Activated T-cell treated with anti-CD3 and anti-CD28 coated beads, Interleukin-2, amount 50 U/mL, for 72 hours (primary cell): ENCODE measurements around the gene PKNOX2. TPM values are rescaled to one million over a fixed set of nuclear protein-coding genes. Genes with fewer than 3 reads are reported as not detected.

Experiments
- ATAC-seq, 2 donors: fragments of 150-1000 bp; cut with Tn5 transposase; replicated peaks in 1 of 2; 2 replicates each; pipeline ENCODE4 v1.10.0; 2021; ENCODE audit warnings: moderate library complexity in 2 of 2, mild to moderate bottlenecking in 1 of 2
- DNase-seq, 2 donors: peaks; one replicate each; pipeline ENCODE4 v3.0.0; 2021 to 2022; ENCODE audit warnings: mixed read lengths in 1 of 2
- H3K27ac Mint-ChIP-seq: one replicate; pipeline ENCODE4 v1.8.0; 2022; ENCODE audit warnings: mild to moderate bottlenecking, moderate library complexity, mixed read lengths
- H3K27me3 Mint-ChIP-seq: one replicate; pipeline ENCODE4 v1.8.0; 2022; ENCODE audit warnings: low read depth, mixed read lengths
- H3K36me3 Mint-ChIP-seq, 2 donors: one replicate each; pipeline ENCODE4 v1.8.0; 2022; ENCODE audit warnings: mixed read lengths in 2 of 2, mild to moderate bottlenecking in 1 of 2; ENCODE audit not compliant: insufficient read depth in 2 of 2
- H3K4me1 Mint-ChIP-seq: one replicate; pipeline ENCODE4 v1.8.0; 2022; ENCODE audit warnings: low read depth, mixed read lengths
- H3K4me3 Mint-ChIP-seq, 2 donors: one replicate each; pipeline ENCODE4 v1.8.0; 2022; ENCODE audit warnings: mild to moderate bottlenecking in 2 of 2, mixed read lengths in 2 of 2, moderate library complexity in 2 of 2
- H3K9me3 Mint-ChIP-seq, 2 donors: one replicate each; pipeline ENCODE4 v1.8.0; 2022; ENCODE audit warnings: mixed read lengths in 2 of 2
- total RNA-seq, 2 donors: library from RNA; stranded (reverse); gene quantifications; one replicate each; pipeline ENCODE4 v1.2.3, GENCODE V29; 2022

Gene PKNOX2
- total RNA-seq, 2 donors from 2014 or later: not detected

DNA sequence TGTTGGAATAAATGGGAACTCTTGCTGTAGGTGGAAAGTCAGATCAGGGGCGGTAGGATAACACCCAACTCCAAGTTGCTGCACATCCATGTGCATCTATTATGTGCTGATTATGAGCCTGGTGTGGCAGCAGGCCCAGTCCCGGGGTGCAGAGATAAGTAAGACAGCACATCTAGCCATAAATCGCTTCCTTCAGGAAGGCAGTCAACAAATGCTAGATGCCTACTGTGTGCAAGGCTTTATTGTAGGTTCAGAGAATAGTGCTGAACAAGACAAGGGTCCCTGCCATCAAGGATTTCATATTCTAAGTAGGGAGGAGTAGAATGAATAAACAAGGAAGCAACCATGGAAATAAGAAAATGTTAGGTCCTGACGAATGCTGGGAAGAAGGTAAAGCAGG is 110.2 kb downstream of the PKNOX2 start:
- Mint-ChIP-seq H3K4me3 (no peak overlapping the region), H3K4me1 (no peaks in the 10 kb centered on the region), H3K9me3 (no peaks in the 10 kb centered on the region), H3K27me3 (peaks cover 13% of the 10 kb centered on the region), H3K36me3 (no peaks in the 10 kb centered on the region), H3K27ac (no peak overlapping the region)
- ATAC-seq: no peak
- DNase-seq: no peak

DNA sequence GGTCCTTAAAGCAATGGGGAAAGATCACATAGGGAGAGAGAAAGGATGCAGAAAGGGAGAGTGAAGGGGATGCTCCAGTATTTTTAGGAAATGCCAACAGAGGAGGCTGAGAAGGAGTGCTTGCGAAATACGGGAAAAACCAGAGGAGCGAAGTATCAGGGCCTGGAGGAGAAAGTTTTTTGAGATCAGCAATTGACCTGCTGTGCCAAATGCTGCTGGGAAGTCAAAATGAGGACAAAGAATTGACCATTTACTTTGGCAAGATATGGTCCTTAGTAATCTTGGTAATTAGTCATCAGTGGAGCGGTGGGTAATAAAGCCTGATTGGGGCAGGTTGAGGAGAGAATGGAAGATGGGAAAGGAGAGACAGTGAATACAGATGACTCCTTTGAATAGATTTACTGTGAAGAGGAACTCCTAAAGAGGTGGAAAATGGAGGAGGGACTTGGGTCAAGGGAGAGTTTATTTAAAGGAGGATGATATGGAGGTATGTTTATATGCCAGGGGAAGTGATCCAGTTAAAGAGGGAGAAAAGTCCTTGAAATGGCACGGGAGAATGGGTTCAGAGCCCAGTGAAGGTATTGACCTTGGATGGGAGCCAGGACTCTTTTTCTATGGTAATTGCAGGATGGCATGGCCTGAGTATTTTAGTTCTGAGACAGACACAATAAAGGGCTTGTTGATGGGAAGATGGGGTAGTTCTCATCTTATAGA is 111.5 kb downstream of the PKNOX2 start:
- Mint-ChIP-seq H3K27me3 (peaks cover 13% of the 10 kb centered on the region), H3K9me3 (no peaks in the 10 kb centered on the region), H3K4me3 (no peak overlapping the region), H3K4me1 (no peaks in the 10 kb centered on the region), H3K27ac (no peak overlapping the region), H3K36me3 (no peaks in the 10 kb centered on the region)
- no peak for ATAC-seq
- no peak for DNase-seq

DNA sequence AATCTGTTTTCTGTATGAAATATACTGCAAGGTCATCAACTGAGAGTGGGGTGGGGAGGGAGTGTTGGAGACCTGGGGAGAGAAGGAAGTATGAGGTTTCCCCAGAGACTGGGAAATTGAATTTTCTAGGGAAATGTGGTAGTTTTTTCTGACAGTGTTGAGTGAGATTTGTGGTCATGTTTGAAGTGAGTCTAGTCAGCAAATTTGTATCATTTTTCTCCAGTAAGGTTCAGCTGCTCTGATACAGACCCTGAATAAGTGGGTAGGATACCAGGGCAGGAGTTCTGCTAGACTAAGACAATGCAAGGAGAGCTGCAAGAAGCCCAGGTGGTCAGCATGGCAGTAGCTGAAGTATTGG is 112.0 kb downstream of the PKNOX2 start:
- H3K9me3 Mint-ChIP-seq: no peaks in the 10 kb centered on the region
- ATAC-seq (no peak), DNase-seq (no peak)
- H3K4me1 Mint-ChIP-seq: no peaks in the 10 kb centered on the region
- no peak overlapping the region for H3K4me3 Mint-ChIP-seq
- no peak overlapping the region for H3K27ac Mint-ChIP-seq
- H3K36me3 Mint-ChIP-seq: no peaks in the 10 kb centered on the region
- H3K27me3 Mint-ChIP-seq: peaks cover 7% of the 10 kb centered on the region

DNA sequence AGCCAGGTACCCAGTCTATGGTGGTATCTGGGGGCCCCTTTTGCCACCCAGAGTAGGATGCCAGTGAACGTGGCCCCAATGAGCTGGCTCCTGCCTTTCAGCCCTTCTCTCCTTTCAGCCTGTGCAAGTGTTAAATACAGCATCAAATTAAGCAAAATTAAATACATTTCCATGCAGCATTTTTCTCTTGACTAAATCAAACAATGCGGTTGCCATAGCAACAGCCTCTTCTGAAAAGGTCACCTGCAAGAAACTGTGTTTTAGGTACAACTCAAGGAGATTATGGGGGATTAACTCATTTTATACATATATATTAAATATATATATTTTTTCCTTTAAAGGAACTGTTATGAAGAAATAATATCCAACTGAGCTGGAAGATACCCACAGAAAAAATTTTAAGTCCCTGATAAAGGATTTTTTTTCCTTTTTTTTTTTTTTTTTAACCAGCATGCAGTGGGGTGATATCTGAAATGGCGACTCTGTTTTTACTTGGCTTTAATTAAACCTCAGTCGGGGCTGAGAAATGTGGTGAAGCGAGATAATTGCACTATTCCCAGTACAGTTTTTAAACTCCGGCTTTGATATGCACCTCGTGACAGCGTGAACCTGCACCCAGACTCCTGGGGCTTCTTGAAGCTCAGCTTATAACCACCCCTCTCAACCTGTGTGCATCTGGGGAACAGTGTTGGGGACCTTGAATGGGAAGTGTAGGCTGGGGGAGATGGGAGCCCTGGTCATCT is 115.3 kb downstream of the PKNOX2 start:
- Mint-ChIP-seq H3K4me3 (no peak overlapping the region), H3K36me3 (no peaks in the 10 kb centered on the region), H3K9me3 (no peaks in the 10 kb centered on the region), H3K4me1 (no peaks in the 10 kb centered on the region), H3K27me3 (no peaks in the 10 kb centered on the region), H3K27ac (no peak overlapping the region)
- ATAC-seq (no peak), DNase-seq (no peak)

DNA sequence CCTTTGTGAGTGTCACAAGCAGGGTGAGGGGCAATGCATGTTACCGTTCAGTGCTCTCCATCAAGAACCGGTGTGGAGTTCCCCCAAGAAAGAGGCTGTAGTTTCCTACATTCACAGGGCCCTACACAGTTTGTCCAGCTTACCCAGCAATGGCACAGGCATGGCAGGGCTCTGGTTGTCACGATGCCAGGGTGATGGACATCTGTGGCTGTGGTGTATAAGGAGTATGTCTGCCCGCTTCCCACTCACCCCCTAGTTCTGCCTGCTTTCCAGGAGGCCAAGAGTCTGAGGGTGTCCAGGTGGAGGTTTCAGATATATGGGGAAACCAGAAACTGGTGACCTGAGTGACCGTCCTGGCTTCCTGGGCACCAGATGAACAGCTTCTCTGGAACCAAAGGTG is 116.1 kb downstream of the PKNOX2 start:
- Mint-ChIP-seq H3K36me3 (no peaks in the 10 kb centered on the region), H3K4me3 (no peak overlapping the region), H3K27ac (no peak overlapping the region), H3K9me3 (no peaks in the 10 kb centered on the region), H3K4me1 (no peaks in the 10 kb centered on the region), H3K27me3 (no peaks in the 10 kb centered on the region)
- DNase-seq (no peak), ATAC-seq (no peak)

DNA sequence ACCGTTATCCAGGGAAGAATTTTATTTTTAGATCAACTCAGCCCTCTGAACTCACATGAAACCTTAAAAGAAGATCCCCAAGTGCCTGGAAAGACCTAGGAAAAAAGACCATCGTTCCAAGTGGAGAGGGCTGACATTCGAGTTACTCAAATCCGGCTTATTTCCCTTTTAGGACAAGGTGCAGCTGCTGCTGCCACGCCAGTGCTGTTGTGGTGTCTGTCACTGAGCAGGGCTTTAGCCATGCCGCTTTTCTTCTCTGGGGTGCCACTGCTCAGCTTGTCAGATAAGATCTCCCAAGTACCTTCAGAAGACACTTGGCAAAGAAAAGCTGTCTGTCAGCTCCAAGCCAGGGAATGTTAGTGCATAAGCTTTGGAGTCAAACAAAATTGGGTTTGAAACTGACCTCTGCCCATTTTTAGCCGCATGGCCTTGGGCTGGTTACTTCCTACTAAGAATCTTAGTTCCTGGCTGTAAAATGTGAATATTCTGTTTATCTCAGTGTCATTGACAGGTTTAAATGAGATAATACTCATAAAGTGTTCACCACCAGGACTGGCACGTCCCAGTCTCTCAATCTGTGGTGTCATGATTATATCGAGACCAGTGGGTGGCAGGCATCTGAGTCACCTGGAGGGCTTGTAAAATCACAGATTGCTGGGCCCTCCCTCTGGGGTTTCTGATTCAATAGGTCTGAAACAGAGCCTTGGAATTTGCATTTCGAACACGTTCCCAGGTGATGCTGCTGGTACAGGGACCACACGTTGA is 117.5 kb downstream of the PKNOX2 start:
- Mint-ChIP-seq H3K4me3 (no peak overlapping the region), H3K9me3 (no peaks in the 10 kb centered on the region), H3K27me3 (no peaks in the 10 kb centered on the region), H3K27ac (no peak overlapping the region), H3K4me1 (no peaks in the 10 kb centered on the region), H3K36me3 (no peaks in the 10 kb centered on the region)
- ATAC-seq: no peak
- DNase-seq: no peak

DNA sequence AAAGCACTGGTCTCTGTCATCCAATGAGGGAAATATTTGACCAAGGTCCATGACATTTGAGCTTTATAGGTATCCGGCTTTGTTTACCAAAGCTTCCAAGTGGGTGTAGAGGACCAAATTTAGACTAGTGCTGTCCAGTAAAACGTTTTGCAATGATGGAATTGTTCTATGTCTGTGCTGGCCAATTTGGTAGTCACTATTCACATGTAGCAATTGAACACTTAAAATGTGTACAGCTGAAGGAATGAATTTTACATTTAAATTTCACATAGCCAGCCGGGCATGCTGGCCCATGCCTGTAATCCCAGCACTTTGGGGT is 118.0 kb downstream of the PKNOX2 start:
- ATAC-seq (no peak), DNase-seq (no peak)
- Mint-ChIP-seq H3K4me1 (no peaks in the 10 kb centered on the region), H3K27me3 (no peaks in the 10 kb centered on the region), H3K27ac (no peak overlapping the region), H3K9me3 (no peaks in the 10 kb centered on the region), H3K36me3 (no peaks in the 10 kb centered on the region), H3K4me3 (no peak overlapping the region)

DNA sequence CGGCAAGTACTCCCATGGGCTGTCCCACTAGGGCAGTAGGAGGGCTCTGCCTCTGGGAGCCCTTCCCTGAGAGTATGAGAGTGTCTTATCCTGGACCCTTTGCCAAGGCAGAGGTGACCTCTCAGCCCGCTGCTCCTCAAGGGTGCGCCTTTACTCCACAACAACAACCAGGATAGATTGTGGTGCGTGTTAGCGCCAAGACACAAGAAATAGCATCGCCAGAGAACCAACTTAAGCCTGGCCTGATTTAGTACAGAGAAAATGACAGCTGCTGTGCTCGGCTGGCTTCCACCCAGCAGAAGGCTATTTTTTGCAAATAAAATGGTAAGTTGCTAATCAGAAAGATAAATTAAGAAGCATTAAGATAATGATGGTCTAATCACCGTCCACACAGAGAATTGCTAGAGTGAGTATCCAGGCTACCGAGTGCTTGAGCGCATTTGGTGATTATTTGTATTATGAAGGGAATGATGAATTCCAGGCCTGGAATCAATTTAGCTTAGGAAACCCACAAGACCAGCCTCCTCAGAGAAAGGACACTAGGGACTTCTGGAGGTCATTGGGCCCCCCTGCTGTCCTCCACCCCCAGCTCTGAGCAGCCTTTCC is 119.8 kb downstream of the PKNOX2 start:
- Mint-ChIP-seq H3K27me3 (peaks cover 11% of the 10 kb centered on the region), H3K36me3 (no peaks in the 10 kb centered on the region), H3K4me3 (no peak overlapping the region), H3K4me1 (no peaks in the 10 kb centered on the region), H3K9me3 (no peaks in the 10 kb centered on the region), H3K27ac (no peak overlapping the region)
- no peak for DNase-seq
- ATAC-seq: no peak

DNA sequence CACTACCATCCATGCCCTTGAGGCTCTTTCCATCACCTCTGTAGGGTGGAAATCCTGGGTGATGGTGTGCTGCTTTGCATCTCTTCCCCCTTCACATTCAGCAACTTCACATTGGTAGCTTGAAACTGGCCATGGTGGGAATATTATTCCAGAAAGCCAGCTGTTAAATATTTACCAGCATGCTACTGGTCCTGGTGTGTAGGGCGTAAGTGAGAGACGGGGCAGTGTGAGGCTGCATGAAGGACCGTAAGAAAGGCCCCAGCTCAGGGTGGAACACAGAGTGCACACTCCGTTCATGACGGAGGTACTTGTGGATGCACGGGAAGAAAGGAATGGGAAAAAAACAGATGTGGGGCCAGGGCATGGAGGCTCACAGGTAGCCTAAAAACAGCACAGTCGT is 121.3 kb downstream of the PKNOX2 start:
- Mint-ChIP-seq H3K4me3 (no peak overlapping the region), H3K9me3 (no peaks in the 10 kb centered on the region), H3K27ac (no peak overlapping the region), H3K36me3 (no peaks in the 10 kb centered on the region), H3K4me1 (no peaks in the 10 kb centered on the region), H3K27me3 (peaks cover 11% of the 10 kb centered on the region)
- ATAC-seq (no peak), DNase-seq (no peak)

DNA sequence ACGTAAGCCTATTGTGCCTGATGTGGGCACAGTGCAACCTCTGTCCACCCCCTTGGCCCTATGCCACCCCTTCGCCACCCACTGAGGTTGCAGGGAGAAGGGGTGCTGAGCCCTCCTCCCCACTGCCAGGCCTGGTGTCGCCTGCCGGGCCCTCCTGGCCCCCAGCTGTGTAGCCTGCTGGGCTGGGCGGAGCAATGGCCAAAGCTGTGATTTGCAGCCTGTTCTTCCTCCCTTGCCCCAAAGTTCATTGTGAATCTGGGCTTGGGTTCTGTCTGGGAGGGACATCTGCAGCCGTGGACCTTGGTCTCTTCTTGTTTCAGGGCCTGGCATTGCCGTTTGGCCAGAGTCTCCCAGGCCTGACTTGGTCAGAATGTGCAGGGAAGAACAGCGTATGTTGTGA is 121.9 kb downstream of the PKNOX2 start:
- DNase-seq (no peak), ATAC-seq (no peak)
- Mint-ChIP-seq H3K4me1 (no peaks in the 10 kb centered on the region), H3K4me3 (no peak overlapping the region), H3K9me3 (no peaks in the 10 kb centered on the region), H3K27me3 (peaks cover 11% of the 10 kb centered on the region), H3K27ac (no peak overlapping the region), H3K36me3 (no peaks in the 10 kb centered on the region)

DNA sequence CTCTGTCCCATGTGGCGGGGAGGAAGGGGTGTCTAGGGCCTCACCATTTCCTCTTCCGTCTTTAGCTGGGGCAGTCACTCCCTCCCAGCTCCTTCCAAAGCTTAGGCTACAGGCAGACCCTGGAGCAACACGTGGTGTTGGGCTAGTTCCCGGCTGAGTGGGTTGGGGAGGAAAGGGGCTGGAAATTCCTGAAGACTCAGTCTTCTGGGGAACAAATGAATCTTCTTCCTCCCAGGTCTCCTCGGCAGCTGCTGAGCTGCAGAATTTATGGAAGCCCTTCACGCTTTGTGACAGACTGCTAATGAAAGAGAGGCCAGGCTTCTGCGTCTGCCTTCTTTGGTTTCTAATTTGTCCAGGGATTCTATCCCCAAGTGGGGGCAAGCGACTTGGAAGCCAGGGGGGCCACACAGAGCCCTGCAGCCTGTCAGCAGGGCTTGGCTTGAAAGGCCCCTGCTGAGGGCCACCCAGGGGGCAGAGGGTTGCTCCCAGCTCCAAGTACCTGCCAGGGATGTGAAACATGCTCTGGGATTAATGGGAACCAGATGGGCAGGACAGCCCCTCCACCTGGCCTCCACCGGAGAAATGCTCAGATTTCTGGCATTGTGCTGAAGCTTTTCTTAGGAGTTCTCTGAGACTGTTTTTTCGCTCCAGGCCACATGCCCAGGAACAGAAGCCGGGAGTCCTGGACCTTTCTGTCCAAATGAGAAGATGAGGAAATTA is 123.1 kb downstream of the PKNOX2 start:
- Mint-ChIP-seq H3K36me3 (no peaks in the 10 kb centered on the region), H3K4me3 (no peak overlapping the region), H3K4me1 (no peaks in the 10 kb centered on the region), H3K9me3 (no peaks in the 10 kb centered on the region), H3K27ac (no peak overlapping the region), H3K27me3 (peaks cover 11% of the 10 kb centered on the region)
- DNase-seq: no peak
- ATAC-seq: no peak

DNA sequence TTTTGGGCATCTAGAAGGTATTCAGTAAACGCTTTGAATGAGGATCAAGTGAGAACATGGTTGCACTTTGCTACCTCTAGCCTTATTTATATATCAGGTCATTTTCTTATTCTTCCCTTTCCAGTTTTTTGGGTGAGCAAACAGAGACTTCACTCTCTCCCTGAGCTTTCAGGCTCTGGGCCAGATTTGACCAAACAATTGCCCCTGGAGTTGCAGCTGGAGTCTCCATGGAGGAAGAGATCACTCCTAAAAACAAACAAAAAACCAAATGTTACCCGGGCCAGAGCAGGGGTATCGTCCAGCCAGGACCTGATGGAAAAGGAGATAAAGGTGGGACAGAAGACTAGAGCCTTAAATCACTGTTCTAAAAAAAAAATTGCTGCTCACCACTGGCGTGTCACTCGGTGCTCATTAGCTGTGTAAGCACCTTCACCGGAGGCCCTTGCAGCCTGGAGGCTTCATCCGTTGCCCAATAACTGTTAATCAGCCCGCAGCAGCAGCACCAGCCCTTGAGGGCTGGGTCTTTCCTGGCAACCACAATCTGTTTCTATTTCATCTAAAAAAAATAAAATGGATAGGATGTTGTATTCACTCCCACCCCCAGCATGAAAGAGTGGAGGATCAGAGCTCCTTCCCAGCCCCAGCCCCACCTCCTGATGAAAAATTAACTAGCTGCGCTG is 125.0 kb downstream of the PKNOX2 start:
- Mint-ChIP-seq H3K27ac (no peak overlapping the region), H3K4me1 (no peaks in the 10 kb centered on the region), H3K27me3 (peaks cover 24% of the 10 kb centered on the region), H3K4me3 (no peak overlapping the region), H3K9me3 (no peaks in the 10 kb centered on the region), H3K36me3 (no peaks in the 10 kb centered on the region)
- DNase-seq (no peak), ATAC-seq (no peak)
